OCI-LY7 (cell line): Measurements from ENCODE around the gene LTA4H. TPM values are rescaled to one million over a fixed set of nuclear protein-coding genes. Genes with fewer than 3 reads are reported as not detected.
A peak's percentile ranks its signal among the peaks of the same experiment; 100 is the strongest.

Experiments used
- BruUV-seq: library from RNA; stranded (reverse); fragments of 400-500 nt; replicated peaks from 2 replicates; lab custom pipeline; 2021; lab: Mats Ljungman, UMichigan
- CTCF ChIA-PET: fragments of 300-600 bp; sonication (Branson Sonifier 250); formaldehyde crosslinking; loops from one replicate; lab custom pipeline; 2022; ENCODE audit warnings: antibody characterized with exemption; ENCODE audit not compliant: unreplicated experiment; lab: Charles Lee
- POLR2A ChIA-PET: fragments of 300-600 bp; sonication (Branson Sonifier 250); formaldehyde crosslinking; loops from one replicate; lab custom pipeline; 2022; ENCODE audit warnings: antibody characterized with exemption; lab: Charles Lee
- DNase-seq: peaks from one replicate; pipeline ENCODE4 v3.0.0-alpha.2; 2015; ENCODE audit warnings: low spot score
- H2AFZ ChIP-seq: fragments of 200-600 bp; sonication (generic), shearing (Covaris generic); 2 replicates; pipeline ENCODE4 v1.6.1; 2014; ENCODE audit warnings: mild to moderate bottlenecking, antibody characterized with exemption, low read length, moderate library complexity
- H3K27ac ChIP-seq: fragments of 200-600 bp; sonication (generic); 2 replicates; pipeline ENCODE4 v1.5.1; 2014; ENCODE audit warnings: mixed run types, low read depth, mild to moderate bottlenecking, moderate library complexity, low read length, inconsistent platforms; ENCODE audit not compliant: poor library complexity, severe bottlenecking
- H3K36me3 ChIP-seq: fragments of 200-600 bp; sonication (generic); 2 replicates; pipeline ENCODE4 v1.6.1; 2014; ENCODE audit warnings: mild to moderate bottlenecking, antibody characterized with exemption, low read length, moderate library complexity, mixed read lengths; ENCODE audit not compliant: insufficient read depth
- H3K4me1 ChIP-seq: fragments of 200-600 bp; sonication (generic); 2 replicates; pipeline ENCODE4 v1.5.1; 2014; ENCODE audit warnings: mild to moderate bottlenecking, low read length; ENCODE audit not compliant: insufficient read depth, poor library complexity, severe bottlenecking
- H3K4me2 ChIP-seq: fragments of 200-600 bp; sonication (generic); 2 replicates; pipeline ENCODE4 v1.6.1; 2014; ENCODE audit warnings: mild to moderate bottlenecking, low read length
- H3K4me3 ChIP-seq: fragments of 200-600 bp; sonication (generic); 2 replicates; pipeline ENCODE4 v1.5.1; 2014; ENCODE audit warnings: mild to moderate bottlenecking, low read depth, low read length; ENCODE audit not compliant: poor library complexity, severe bottlenecking
- H3K79me2 ChIP-seq: fragments of 200-600 bp; sonication (generic); 2 replicates; pipeline ENCODE4 v1.6.1; 2016; ENCODE audit warnings: low read depth, mild to moderate bottlenecking, low read length, moderate library complexity, mixed read lengths; ENCODE audit not compliant: insufficient read depth
- H3K9me2 ChIP-seq: fragments of 200-600 bp; sonication (generic); 2 replicates; pipeline ENCODE4 v1.6.1; 2016; ENCODE audit warnings: mild to moderate bottlenecking, low read length, mixed read lengths; ENCODE audit not compliant: insufficient read depth
- H3K9me3 ChIP-seq: fragments of 200-600 bp; sonication (generic); 2 replicates; pipeline ENCODE4 v1.6.1; 2014; ENCODE audit warnings: mild to moderate bottlenecking, mixed run types, low read length, mixed read lengths
- H4K20me1 ChIP-seq: fragments of 200-600 bp; sonication (generic); 2 replicates; pipeline ENCODE4 v1.6.1; 2014; ENCODE audit warnings: mild to moderate bottlenecking, antibody characterized with exemption, low read length, moderate library complexity, mixed read lengths; ENCODE audit not compliant: insufficient read depth
- EZH2phosphoT487 ChIP-seq: fragments of 200-600 bp; sonication (generic); IDR thresholded peaks from 2 replicates; pipeline ENCODE4 v1.6.1; 2018; ENCODE audit warnings: low read depth, borderline replicate concordance, mild to moderate bottlenecking, mixed run types, antibody characterized with exemption, low read length, moderate library complexity, mixed read lengths
- intact Hi-C: fragments of 100-400 bp; cut with micrococcal nuclease; formaldehyde crosslinking; loops from one replicate; pipeline ENCODE4 v1.10.0; 2022; ENCODE audit not compliant: unreplicated experiment
- total RNA-seq, 2 experiments: library from RNA; depleted of rRNA in 1 of 2; stranded (reverse); fragments of >200 nt in 1 of 2; shearing (Covaris generic) in 1 of 2; gene quantifications; 2 replicates each; pipeline ENCODE4 v1.2.3, GENCODE V29; 2014 to 2022
- TF ChIP-seq, protein P1 (sequence below): fragments of 200-600 bp; sonication (generic); conservative IDR thresholded peaks from 2 replicates; pipeline ENCODE4 v1.5.1; 2014; ENCODE audit warnings: mild to moderate bottlenecking, antibody characterized with exemption, low read length, moderate library complexity, mixed read lengths

Gene LTA4H
- total RNA-seq, 2 experiments from 2014 or later: 86.7 to 122 TPM

DNA sequence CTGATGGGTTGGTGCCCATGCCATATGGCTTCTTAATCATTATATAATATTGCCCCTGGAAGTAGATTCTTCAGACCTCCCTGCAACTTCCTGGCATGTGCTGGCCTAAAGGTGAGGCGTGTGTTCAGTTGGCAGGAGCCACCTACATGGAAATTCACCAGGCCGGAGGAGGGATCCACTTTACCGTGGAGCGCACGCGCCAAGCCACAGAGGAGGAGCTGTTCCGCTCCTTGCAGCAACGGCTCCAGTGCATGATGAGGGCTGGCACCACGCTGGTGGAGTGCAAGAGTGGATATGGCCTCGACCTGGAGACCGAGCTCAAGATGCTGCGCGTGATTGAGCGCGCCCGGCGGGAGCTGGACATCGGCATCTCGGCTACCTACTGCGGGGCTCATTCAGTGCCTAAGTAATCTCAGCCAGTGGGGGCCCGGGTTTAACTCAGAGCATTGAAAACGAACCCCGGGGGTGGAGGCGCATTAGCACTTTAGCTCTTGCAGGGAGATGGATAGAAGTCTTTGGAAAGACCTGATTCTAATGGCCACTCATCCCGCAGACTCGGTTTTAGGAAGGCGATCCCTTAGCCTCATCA, 78.7 kb downstream of the LTA4H start:
- Histone ChIP-seq H3K4me2 (no peak overlapping the region), H3K79me2 (no peaks in the 10 kb centered on the region), H2AFZ (no peak overlapping the region), H3K9me3 (no peaks in the 10 kb centered on the region), H3K4me1 (no peaks in the 10 kb centered on the region), H3K4me3 (no peak overlapping the region), H3K9me2 (no peaks in the 10 kb centered on the region), H3K36me3 (no peaks in the 10 kb centered on the region), H3K27ac (no peak overlapping the region), H4K20me1 (no peaks in the 10 kb centered on the region)
- TF ChIP-seq, protein P1, sequence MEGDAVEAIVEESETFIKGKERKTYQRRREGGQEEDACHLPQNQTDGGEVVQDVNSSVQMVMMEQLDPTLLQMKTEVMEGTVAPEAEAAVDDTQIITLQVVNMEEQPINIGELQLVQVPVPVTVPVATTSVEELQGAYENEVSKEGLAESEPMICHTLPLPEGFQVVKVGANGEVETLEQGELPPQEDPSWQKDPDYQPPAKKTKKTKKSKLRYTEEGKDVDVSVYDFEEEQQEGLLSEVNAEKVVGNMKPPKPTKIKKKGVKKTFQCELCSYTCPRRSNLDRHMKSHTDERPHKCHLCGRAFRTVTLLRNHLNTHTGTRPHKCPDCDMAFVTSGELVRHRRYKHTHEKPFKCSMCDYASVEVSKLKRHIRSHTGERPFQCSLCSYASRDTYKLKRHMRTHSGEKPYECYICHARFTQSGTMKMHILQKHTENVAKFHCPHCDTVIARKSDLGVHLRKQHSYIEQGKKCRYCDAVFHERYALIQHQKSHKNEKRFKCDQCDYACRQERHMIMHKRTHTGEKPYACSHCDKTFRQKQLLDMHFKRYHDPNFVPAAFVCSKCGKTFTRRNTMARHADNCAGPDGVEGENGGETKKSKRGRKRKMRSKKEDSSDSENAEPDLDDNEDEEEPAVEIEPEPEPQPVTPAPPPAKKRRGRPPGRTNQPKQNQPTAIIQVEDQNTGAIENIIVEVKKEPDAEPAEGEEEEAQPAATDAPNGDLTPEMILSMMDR: no peak
- no peak for TF ChIP-seq EZH2phosphoT487
- POLR2A ChIA-PET: interaction anchor here (2.1 kb wide), 1 partner anchor 15 kb away, joined by 9 read pairs; the partner anchor contains the start of gene CCDC38
- DNase-seq: no peak
- CTCF ChIA-PET: no interaction called here
- intact Hi-C loops: no loop called here
- BruUV-seq: no TSS peak

DNA sequence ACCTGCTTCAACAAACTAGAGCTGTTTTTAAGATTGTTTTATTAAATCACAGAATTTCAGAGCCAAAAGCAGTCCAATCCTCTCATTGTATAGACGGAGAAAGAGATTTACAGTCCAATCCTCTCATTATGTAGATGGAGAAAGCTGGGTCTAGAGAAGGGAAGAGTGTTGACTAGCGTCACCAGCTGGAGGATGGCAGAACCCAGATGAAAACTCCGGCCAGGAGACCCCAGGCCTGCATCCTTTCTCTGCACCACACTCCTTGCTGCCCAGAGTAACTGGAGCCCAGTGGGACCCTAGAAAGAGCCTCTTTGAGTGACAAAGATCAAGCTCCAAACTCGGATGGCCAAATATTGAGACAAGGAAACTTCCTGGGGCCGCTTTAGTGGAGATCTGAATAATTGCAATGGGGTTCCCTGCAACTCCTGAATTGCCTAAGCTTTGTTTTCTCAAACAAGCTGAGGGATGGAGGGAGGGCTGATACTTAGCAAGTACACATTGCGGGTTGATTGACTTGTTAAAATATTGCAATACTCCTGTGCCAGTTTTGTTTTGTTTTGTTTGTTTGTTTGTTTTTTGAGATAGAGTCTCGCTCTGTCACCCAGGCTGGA, 79.7 kb downstream of the LTA4H start:
- no peak for DNase-seq
- Histone ChIP-seq H2AFZ (no peak overlapping the region), H3K9me2 (no peaks in the 10 kb centered on the region), H4K20me1 (no peaks in the 10 kb centered on the region), H3K9me3 (no peaks in the 10 kb centered on the region), H3K4me3 (no peak overlapping the region), H3K4me1 (no peaks in the 10 kb centered on the region), H3K36me3 (no peaks in the 10 kb centered on the region), H3K27ac (no peak overlapping the region), H3K79me2 (no peaks in the 10 kb centered on the region), H3K4me2 (no peak overlapping the region)
- POLR2A ChIA-PET: interaction anchor here (0.6 to 2.4 kb wide), 5 partner anchors 10 to 551 kb away, joined by 3 to 9 read pairs (median 4); partner anchors contain the start of genes AMDHD1 and CCDC38
- CTCF ChIA-PET: interaction anchor here (0.6 kb wide), 1 partner anchor 43 kb away, joined by 3 read pairs; no protein-coding TSS in a partner anchor
- intact Hi-C loops: no loop called here
- TF ChIP-seq, protein P1: 0 out of 2 replicates have a peak, but pooled peaks have one; percentile 13
- TF ChIP-seq EZH2phosphoT487: no peak
- BruUV-seq: no TSS peak
